Germinal center (tissue), 1 donor: ENCODE results near the gene ADARB2.
A peak's percentile ranks its signal among the peaks of the same experiment; 100 is the strongest.
"Not testable (repeated sequence)": the region's sequence is repeated elsewhere in the genome, so short reads cannot be mapped to it uniquely, and the experiment has no call there.

Experiments used
- DNase-seq: peaks from one replicate; pipeline ENCODE4 v3.0.0; 2012; ENCODE audit warnings: mixed read lengths, low spot score

ADARB2 gene

GRCh38 chr10:1463971-1464370, 273.4 kb downstream of the ADARB2 start:
- not testable (repeated sequence) for DNase-seq

GRCh38 chr10:1462994-1463633, 274.2 kb downstream of the ADARB2 start:
- no peak for DNase-seq

GRCh38 chr10:1462521-1462920, 274.8 kb downstream of the ADARB2 start:
- no peak for DNase-seq

- DNase-seq: no peak
Measured at GRCh38 chr10:1462032-1462431, 275.3 kb downstream of the ADARB2 start.

- DNase-seq: no peak
Measured at GRCh38 chr10:1461016-1461415, 276.3 kb downstream of the ADARB2 start.

GRCh38 chr10:1459664-1460063, 277.7 kb downstream of the ADARB2 start:
- not testable (repeated sequence) for DNase-seq

GRCh38 chr10:1454951-1455350, 282.4 kb downstream of the ADARB2 start:
- DNase-seq: no peak

- DNase-seq: peak; percentile 83
Measured at GRCh38 chr10:1454428-1454827, 282.9 kb downstream of the ADARB2 start.

- no peak for DNase-seq
Measured at GRCh38 chr10:1452777-1453176, 284.5 kb downstream of the ADARB2 start.

- no peak for DNase-seq
Measured at GRCh38 chr10:1451941-1452340, 285.4 kb downstream of the ADARB2 start.

GRCh38 chr10:1451362-1451888, 285.9 kb downstream of the ADARB2 start:
- no peak for DNase-seq

GRCh38 chr10:1449572-1450205, 287.6 kb downstream of the ADARB2 start:
- DNase-seq: no peak

- no peak for DNase-seq
Measured at GRCh38 chr10:1449021-1449420, 288.3 kb downstream of the ADARB2 start.

GRCh38 chr10:1448252-1448930, 288.9 kb downstream of the ADARB2 start:
- no peak for DNase-seq

- no peak for DNase-seq
Measured at GRCh38 chr10:1444826-1445225, 292.5 kb downstream of the ADARB2 start.

- no peak for DNase-seq
Measured at GRCh38 chr10:1440897-1441296, 296.4 kb downstream of the ADARB2 start.

- DNase-seq: no peak
Measured at GRCh38 chr10:1434912-1435692, 302.2 kb downstream of the ADARB2 start.

GRCh38 chr10:1434202-1434601, 303.1 kb downstream of the ADARB2 start:
- DNase-seq: no peak

GRCh38 chr10:1432161-1432560, 305.2 kb downstream of the ADARB2 start:
- no peak for DNase-seq

- DNase-seq: no peak
Measured at GRCh38 chr10:1431229-1431628, 306.1 kb downstream of the ADARB2 start.

- DNase-seq: not testable (repeated sequence)
Measured at GRCh38 chr10:1427521-1428186, 309.7 kb downstream of the ADARB2 start.

GRCh38 chr10:1426786-1427185, 310.5 kb downstream of the ADARB2 start:
- DNase-seq: no peak
